Endothelial cell of umbilical vein (primary cell): ENCODE measurements around the gene PTGES3.

Source experiments
- CTCF ChIP-seq, 2 donors: IDR thresholded peaks; 1 replicate in 1 of 2; 2 replicates in 1 of 2; pipeline ENCODE4 v1.5.1; 2011; ENCODE audit warnings: low read length in 2 of 2, mild to moderate bottlenecking in 2 of 2, moderate library complexity in 2 of 2, control low read depth in 1 of 2, inconsistent platforms in 1 of 2, low read depth in 1 of 2; ENCODE audit not compliant: insufficient read depth in 1 of 2; ENCODE audit errors: extremely low read depth in 1 of 2
- EZH2 ChIP-seq: IDR thresholded peaks from 2 replicates; pipeline ENCODE4 v1.6.1; 2012; ENCODE audit warnings: borderline replicate concordance, low read depth, mild to moderate bottlenecking, moderate library complexity, low read length, inconsistent platforms; ENCODE audit not compliant: severe bottlenecking
- FOS ChIP-seq: IDR thresholded peaks from 2 replicates; pipeline ENCODE4 v1.6.1; 2011; ENCODE audit warnings: mild to moderate bottlenecking, low read length, moderate library complexity, borderline replicate concordance; ENCODE audit not compliant: insufficient read depth
- JUN ChIP-seq: IDR thresholded peaks from 2 replicates; pipeline ENCODE4 v1.6.1; 2011; ENCODE audit warnings: borderline replicate concordance, low read depth; ENCODE audit not compliant: insufficient read length, insufficient read depth
- MAX ChIP-seq: IDR thresholded peaks from 2 replicates; pipeline ENCODE4 v1.6.1; 2011; ENCODE audit not compliant: insufficient read depth, insufficient read length
- POLR2A ChIP-seq: IDR thresholded peaks from 2 replicates; pipeline ENCODE4 v1.6.1; 2012; ENCODE audit warnings: low read depth, mild to moderate bottlenecking, control low read depth, low read length
- POLR2AphosphoS5 ChIP-seq: IDR thresholded peaks from 2 replicates; pipeline ENCODE4 v1.6.1; 2012; ENCODE audit warnings: low read depth, mild to moderate bottlenecking, control low read depth, low read length, moderate library complexity; ENCODE audit not compliant: insufficient read depth

GRCh38 chr12:56616925-56617324 is 71.2 kb downstream of the PTGES3 start:
- TF ChIP-seq CTCF (IDR thresholded peaks at IDR 0.05; ENCODE audit: extremely low read depth in 1 of 2, insufficient read depth in 1 of 2, low read depth in 1 of 2, low read length in 2 of 2): no peak
- no peak for TF ChIP-seq POLR2AphosphoS5
- no peak for TF ChIP-seq JUN
- TF ChIP-seq EZH2: no peak
- TF ChIP-seq POLR2A: no peak
- TF ChIP-seq MAX: no peak
- TF ChIP-seq FOS: no peak
